Neural progenitor cell (in vitro differentiated cells): ENCODE results near the gene PLK5.

Experiments used
- CTCF ChIP-seq: fragments of 200-600 bp; sonication (generic); IDR thresholded peaks from 2 replicates; pipeline ENCODE4 v1.5.1; 2017; ENCODE audit warnings: antibody characterized with exemption, mild to moderate bottlenecking
- EZH2 ChIP-seq: fragments of 200-600 bp; sonication (generic); IDR thresholded peaks from 2 replicates; pipeline ENCODE4 v1.6.1; 2017; ENCODE audit warnings: antibody characterized with exemption, mild to moderate bottlenecking, moderate library complexity
- EZH2phosphoT487 ChIP-seq: fragments of 200-600 bp; sonication (generic); IDR thresholded peaks from 2 replicates; pipeline ENCODE4 v1.6.1; 2017; ENCODE audit warnings: antibody characterized with exemption

GRCh38 chr19:1569997-1570396 lies 46.1 kb downstream of the PLK5 start:
- TF ChIP-seq CTCF (no peak), EZH2 (no peak), EZH2phosphoT487 (no peak)
